Measurements from ENCODE around the gene APOBEC3H.

The APOBEC3H gene

DNA sequence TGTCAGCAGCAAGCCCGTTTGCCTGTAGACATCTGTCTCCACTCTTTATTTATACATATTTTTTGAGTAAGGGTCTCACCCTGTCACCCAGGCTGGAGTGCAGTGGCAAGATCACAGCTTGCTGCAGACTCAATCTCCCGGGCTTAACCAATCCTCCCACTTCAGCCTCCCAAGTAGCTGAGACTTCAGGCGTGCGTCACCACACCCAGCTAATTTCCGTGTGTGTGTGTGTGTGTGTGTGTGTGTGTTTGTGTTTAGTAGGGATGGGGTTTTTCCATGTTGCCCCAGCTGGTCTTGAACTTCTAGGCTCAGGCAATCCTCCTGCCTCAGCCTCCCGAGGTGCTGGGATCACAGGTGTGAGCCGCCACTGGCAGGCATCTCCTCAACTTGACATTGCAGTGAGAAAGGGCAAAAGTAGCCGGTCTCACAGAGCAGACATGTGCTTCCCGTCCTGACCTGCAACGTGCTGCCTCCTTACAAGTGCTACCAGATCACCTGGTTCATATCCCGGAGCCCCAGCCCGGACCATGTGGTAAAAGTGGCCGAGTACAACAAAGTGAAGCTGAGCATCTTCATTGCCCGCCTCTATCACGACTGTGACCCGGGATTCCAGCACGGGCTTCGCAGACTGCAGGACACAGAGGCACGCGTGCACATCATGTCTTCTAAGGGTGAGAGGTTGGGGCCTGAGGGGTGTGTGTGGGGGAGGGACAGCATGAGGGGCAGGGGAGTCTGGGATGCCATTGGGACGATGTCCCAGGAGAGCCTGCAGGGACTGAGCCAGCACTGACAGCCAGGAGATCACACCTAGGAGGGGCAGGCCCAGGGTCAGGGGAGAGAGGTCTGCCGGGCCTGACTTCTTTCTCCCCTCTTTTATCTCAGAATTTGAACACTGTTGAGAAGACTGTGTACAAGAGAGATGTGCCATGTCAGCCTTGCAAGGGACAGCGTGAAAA lies 5.6 kb upstream of the APOBEC3H start:
- TF ChIP-seq, protein P1, sequence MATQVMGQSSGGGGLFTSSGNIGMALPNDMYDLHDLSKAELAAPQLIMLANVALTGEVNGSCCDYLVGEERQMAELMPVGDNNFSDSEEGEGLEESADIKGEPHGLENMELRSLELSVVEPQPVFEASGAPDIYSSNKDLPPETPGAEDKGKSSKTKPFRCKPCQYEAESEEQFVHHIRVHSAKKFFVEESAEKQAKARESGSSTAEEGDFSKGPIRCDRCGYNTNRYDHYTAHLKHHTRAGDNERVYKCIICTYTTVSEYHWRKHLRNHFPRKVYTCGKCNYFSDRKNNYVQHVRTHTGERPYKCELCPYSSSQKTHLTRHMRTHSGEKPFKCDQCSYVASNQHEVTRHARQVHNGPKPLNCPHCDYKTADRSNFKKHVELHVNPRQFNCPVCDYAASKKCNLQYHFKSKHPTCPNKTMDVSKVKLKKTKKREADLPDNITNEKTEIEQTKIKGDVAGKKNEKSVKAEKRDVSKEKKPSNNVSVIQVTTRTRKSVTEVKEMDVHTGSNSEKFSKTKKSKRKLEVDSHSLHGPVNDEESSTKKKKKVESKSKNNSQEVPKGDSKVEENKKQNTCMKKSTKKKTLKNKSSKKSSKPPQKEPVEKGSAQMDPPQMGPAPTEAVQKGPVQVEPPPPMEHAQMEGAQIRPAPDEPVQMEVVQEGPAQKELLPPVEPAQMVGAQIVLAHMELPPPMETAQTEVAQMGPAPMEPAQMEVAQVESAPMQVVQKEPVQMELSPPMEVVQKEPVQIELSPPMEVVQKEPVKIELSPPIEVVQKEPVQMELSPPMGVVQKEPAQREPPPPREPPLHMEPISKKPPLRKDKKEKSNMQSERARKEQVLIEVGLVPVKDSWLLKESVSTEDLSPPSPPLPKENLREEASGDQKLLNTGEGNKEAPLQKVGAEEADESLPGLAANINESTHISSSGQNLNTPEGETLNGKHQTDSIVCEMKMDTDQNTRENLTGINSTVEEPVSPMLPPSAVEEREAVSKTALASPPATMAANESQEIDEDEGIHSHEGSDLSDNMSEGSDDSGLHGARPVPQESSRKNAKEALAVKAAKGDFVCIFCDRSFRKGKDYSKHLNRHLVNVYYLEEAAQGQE (IDR thresholded peaks at IDR 0.05; ENCODE audit: insufficient read depth in 1 of 2, low read depth in 2 of 2, low read length in 2 of 2): no peak
- TF ChIP-seq FOXP2 (optimal IDR thresholded peaks at IDR 0.05; ENCODE audit: borderline replicate concordance, extremely low read depth, extremely low read length, insufficient read depth): no peak
- TF ChIP-seq TAF1 (IDR thresholded peaks at IDR 0.05; ENCODE audit: borderline replicate concordance, insufficient read depth, low read length): no peak
- no peak for TF ChIP-seq SIN3A (IDR thresholded peaks at IDR 0.05; ENCODE audit: borderline replicate concordance, insufficient read depth, low read length)
- no peak for TF ChIP-seq POLR2AphosphoS5 (IDR thresholded peaks at IDR 0.05; ENCODE audit: low read depth, low read length)

DNA sequence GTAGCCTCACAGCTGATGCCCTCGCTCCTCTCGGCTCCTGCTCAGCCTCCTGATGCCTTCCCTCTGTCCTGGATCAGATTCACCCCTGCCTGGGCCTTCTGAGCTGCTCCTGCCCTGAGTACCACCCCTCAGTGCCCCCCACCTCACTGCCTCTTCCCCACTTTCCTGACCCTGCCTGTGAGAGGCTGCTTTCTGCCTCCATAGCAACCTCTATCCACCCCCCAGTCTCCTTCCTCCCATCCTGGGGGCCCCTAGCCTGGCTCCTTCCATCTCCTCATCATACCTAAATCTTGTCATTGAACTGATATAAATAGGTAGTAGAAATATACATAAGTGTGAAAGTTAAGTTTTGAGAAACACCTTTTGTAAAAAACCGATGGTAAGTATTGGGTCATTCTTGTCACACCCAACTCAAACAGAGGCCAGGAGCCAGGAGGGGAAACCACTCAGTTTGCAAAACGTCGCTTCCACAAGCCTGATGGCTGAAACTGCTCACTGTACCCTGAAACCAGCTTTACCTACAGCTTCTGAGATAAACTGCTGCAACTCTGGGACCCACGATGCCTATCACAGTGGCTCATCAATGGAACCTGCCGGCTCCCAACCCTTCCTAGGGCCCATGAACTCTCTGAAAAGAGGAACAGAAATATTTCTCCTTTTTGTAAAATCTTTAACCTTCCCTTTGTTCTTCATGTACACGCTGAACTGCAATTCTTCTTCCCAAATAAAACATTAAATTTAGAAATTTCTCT lies 4.8 kb upstream of the APOBEC3H start:
- no peak for TF ChIP-seq POLR2AphosphoS5 (IDR thresholded peaks at IDR 0.05; ENCODE audit: low read depth, low read length)
- TF ChIP-seq TAF1 (IDR thresholded peaks at IDR 0.05; ENCODE audit: borderline replicate concordance, insufficient read depth, low read length): no peak
- TF ChIP-seq, protein P1 (IDR thresholded peaks at IDR 0.05; ENCODE audit: insufficient read depth in 1 of 2, low read depth in 2 of 2, low read length in 2 of 2): no peak
- no peak for TF ChIP-seq FOXP2 (optimal IDR thresholded peaks at IDR 0.05; ENCODE audit: borderline replicate concordance, extremely low read depth, extremely low read length, insufficient read depth)
- no peak for TF ChIP-seq SIN3A (IDR thresholded peaks at IDR 0.05; ENCODE audit: borderline replicate concordance, insufficient read depth, low read length)

DNA sequence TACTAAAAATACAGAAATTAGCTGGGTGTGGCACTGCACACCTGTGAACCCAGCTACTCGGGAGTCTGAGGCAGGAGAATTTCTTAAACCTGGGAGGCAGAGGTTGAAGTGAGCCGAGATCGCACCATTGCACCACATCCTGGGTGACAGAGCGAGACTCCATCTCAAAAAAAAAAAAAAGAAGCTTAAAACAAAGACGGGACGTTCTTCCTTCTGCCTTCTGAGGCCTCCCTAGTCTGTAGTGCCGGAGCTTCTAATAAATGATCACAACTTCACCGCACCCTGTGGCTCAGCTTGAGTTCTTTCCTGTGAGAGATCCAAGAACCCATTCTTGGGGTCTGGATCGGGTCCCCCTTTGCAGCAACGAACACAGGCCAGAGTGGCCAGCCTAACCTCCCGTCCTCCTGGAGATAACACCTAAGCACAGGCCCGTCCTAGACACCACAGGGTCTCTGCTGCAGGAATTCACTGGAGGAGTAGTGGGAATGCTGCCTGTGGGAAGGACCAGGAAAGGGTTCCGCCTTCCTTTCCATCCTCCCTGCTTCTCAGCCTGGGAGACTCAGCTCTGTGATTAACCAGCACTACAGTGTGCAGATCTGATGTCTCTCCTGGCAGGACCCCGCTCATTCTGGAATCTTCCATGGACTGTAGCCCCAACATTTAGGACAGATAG lies 2.2 kb upstream of the APOBEC3H start:
- TF ChIP-seq FOXP2 (optimal IDR thresholded peaks at IDR 0.05; ENCODE audit: borderline replicate concordance, extremely low read depth, extremely low read length, insufficient read depth): no peak
- TF ChIP-seq TAF1 (IDR thresholded peaks at IDR 0.05; ENCODE audit: borderline replicate concordance, insufficient read depth, low read length): no peak
- TF ChIP-seq, protein P1 (IDR thresholded peaks at IDR 0.05; ENCODE audit: insufficient read depth in 1 of 2, low read depth in 2 of 2, low read length in 2 of 2): no peak
- no peak for TF ChIP-seq POLR2AphosphoS5 (IDR thresholded peaks at IDR 0.05; ENCODE audit: low read depth, low read length)
- TF ChIP-seq SIN3A (IDR thresholded peaks at IDR 0.05; ENCODE audit: borderline replicate concordance, insufficient read depth, low read length): no peak

DNA sequence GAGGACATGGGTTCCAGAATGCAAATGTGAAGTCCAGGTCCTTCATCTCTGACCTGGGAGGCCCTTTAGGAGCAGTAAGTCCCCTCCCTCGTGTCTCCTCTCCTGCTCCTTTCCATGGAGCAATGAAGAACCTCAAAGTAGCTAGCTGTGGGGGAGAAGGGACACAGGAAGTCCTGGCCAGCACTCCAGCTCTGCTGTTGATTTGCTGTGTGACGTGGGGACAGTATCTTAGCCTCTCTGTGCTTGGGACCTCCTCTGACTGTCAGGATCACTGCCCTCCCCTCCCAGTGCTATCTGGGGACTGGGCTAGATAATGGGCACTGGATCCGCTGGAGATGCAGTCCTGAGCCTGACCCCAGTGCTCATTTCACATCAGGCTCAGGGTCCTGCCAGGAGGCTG lies 1.1 kb upstream of the APOBEC3H start:
- TF ChIP-seq, protein P1 (IDR thresholded peaks at IDR 0.05; ENCODE audit: insufficient read depth in 1 of 2, low read depth in 2 of 2, low read length in 2 of 2): no peak
- TF ChIP-seq FOXP2 (optimal IDR thresholded peaks at IDR 0.05; ENCODE audit: borderline replicate concordance, extremely low read depth, extremely low read length, insufficient read depth) (no peak), POLR2AphosphoS5 (IDR thresholded peaks at IDR 0.05; ENCODE audit: low read depth, low read length) (no peak), TAF1 (IDR thresholded peaks at IDR 0.05; ENCODE audit: borderline replicate concordance, insufficient read depth, low read length) (no peak), SIN3A (IDR thresholded peaks at IDR 0.05; ENCODE audit: borderline replicate concordance, insufficient read depth, low read length) (no peak)
